ENCODE results near the gene CDC42BPB.
"Not testable (repeated sequence)": the region's sequence is repeated elsewhere in the genome, so short reads cannot be mapped to it uniquely, and the experiment has no call there.

The CDC42BPB gene

DNA sequence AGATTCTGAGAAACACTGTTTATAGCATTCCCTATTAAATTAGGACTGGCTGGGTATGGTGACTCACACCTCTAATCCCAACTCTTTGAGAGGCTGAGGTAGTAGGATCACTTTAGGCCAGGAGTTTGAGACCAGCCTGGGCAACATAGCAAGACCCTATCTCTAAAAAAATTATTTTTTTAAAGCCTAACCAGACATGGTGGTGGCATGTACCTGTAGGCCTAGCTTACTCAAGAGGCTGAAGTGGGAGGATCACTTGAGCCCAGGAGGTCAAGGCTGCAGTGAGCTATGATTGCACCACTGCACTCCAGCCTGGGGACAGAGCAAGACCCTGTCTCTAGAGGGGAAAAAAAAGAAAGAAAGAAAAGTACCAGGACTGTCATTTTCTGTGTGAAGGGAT lies 160.6 kb downstream of the CDC42BPB start:
- not testable (repeated sequence) for DNase-seq

- DNase-seq: no peak
Observed at GRCh38 chr14:102893452-102893851, 163.9 kb downstream of the CDC42BPB start.

GRCh38 chr14:102892651-102893050 lies 164.7 kb downstream of the CDC42BPB start:
- DNase-seq: no peak

- no peak for DNase-seq
Observed at GRCh38 chr14:102891556-102891955, 165.8 kb downstream of the CDC42BPB start.

- DNase-seq: no peak
Observed at GRCh38 chr14:102891111-102891510, 166.2 kb downstream of the CDC42BPB start.

- DNase-seq: no peak
Observed at GRCh38 chr14:102889615-102890014, 167.7 kb downstream of the CDC42BPB start.

- no peak for DNase-seq
Observed at GRCh38 chr14:102888748-102889147, 168.6 kb downstream of the CDC42BPB start.

- DNase-seq: no peak
Observed at GRCh38 chr14:102885737-102886447, 171.5 kb downstream of the CDC42BPB start.

DNA sequence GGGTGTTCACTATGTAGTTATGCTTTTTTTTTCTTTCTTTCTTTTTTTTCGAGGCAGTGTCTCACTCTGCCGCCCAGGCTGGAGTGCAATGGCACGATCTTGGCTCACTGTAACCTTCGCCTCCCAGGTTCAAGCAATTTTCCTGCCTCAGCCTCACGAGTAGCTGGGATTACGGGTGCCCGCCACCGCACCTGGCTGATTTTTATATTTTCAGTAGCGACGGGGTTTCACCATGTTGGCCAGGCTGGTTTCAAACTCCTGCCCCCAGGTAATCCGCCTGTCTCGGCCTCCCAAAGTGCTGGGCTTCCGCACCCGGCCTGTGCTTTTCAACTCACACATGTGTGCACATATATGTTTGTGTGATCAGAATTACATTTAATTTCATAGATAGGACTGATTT lies 173.8 kb downstream of the CDC42BPB start:
- DNase-seq: no peak

GRCh38 chr14:102883089-102883541 lies 174.2 kb downstream of the CDC42BPB start:
- DNase-seq: no peak

Data from hematopoietic multipotent progenitor cell treated with erythropoietin and hydrocortisone succinate and interleukin-3 and kit ligand, for 4 days (in vitro differentiated cells).